Upper lobe of right lung (tissue), 1 donor: ENCODE measurements around the gene ACR. TPM values are rescaled to one million over a fixed set of nuclear protein-coding genes. Genes with fewer than 3 reads are reported as not detected.
A peak's percentile ranks its signal among the peaks of the same experiment; 100 is the strongest.

Experiments used
- ATAC-seq: fragments of 200-7000 bp; cut with Tn5 transposase; one replicate; pipeline ENCODE4 v1.9.1; 2020; ENCODE audit warnings: mild to moderate bottlenecking, moderate library complexity
- DNase-seq: peaks from one replicate; pipeline ENCODE4 v3.0.0-alpha.2; 2020
- H3K27ac ChIP-seq: fragments of 200-600 bp; one replicate; pipeline ENCODE4 v1.8.0; 2022
- H3K27me3 ChIP-seq: fragments of 200-600 bp; one replicate; pipeline ENCODE4 v1.8.0; 2022; ENCODE audit warnings: mild to moderate bottlenecking
- H3K36me3 ChIP-seq: fragments of 200-600 bp; one replicate; pipeline ENCODE4 v1.8.0; 2022
- H3K4me1 ChIP-seq: fragments of 200-600 bp; one replicate; pipeline ENCODE4 v1.8.0; 2022
- H3K4me3 ChIP-seq: fragments of 200-600 bp; one replicate; pipeline ENCODE4 v1.8.0; 2022; ENCODE audit warnings: mild to moderate bottlenecking
- H3K9me3 ChIP-seq: fragments of 200-600 bp; one replicate; pipeline ENCODE4 v1.8.0; 2022
- CTCF ChIP-seq: fragments of 200-600 bp; IDR thresholded peaks from one replicate; pipeline ENCODE4 v1.8.0; 2022; ENCODE audit warnings: antibody characterized with exemption
- intact Hi-C: fragments of 100-400 bp; cut with DNase I; formaldehyde crosslinking; loops from one replicate; pipeline ENCODE4 v1.11.0; 2022
- total RNA-seq: library from RNA; stranded (reverse); fragmentation: NEBNext Ultra II Directional; extraction: Animal tissue kit (Norgen Biotek cat#: 25700); gene quantifications from one replicate; pipeline ENCODE4 v1.2.1, GENCODE V29; 2021
- donor health status: DM: no; HTN: yes; CAD: no; lungs with severe emphysema.

The ACR gene
- total RNA-seq, 1 donor from 2014 or later: 4.5 TPM

GRCh38 chr22:50734343-50734771, 3.6 kb upstream of the ACR start:
- DNase-seq (no peak), ATAC-seq (no peak)
- no peak overlapping the region for H3K27ac ChIP-seq
- intact Hi-C loops: no loop called here
- TF ChIP-seq CTCF: no peak
- no peaks in the 10 kb centered on the region for H3K9me3 ChIP-seq
- H3K36me3 ChIP-seq: no peaks in the 10 kb centered on the region
- H3K4me1 ChIP-seq: peaks cover 16% of the 10 kb centered on the region
- no peak overlapping the region for H3K4me3 ChIP-seq
- H3K27me3 ChIP-seq: no peaks in the 10 kb centered on the region

GRCh38 chr22:50734986-50735738, 2.8 kb upstream of the ACR start:
- ATAC-seq (no peak), DNase-seq (no peak)
- no peaks in the 10 kb centered on the region for H3K9me3 ChIP-seq
- intact Hi-C loops: no loop called here
- no peak overlapping the region for H3K27ac ChIP-seq
- H3K4me1 ChIP-seq: peaks cover 9% of the 10 kb centered on the region
- no peak for TF ChIP-seq CTCF
- H3K27me3 ChIP-seq: no peaks in the 10 kb centered on the region
- no peaks in the 10 kb centered on the region for H3K36me3 ChIP-seq
- no peak overlapping the region for H3K4me3 ChIP-seq

- Histone ChIP-seq H3K9me3 (no peaks in the 10 kb centered on the region), H3K27me3 (no peaks in the 10 kb centered on the region), H3K4me1 (peaks cover 7% of the 10 kb centered on the region), H3K4me3 (no peak overlapping the region), H3K36me3 (no peaks in the 10 kb centered on the region), H3K27ac (no peak overlapping the region)
- no peak for TF ChIP-seq CTCF
- intact Hi-C loops: no loop called here
- DNase-seq (no peak), ATAC-seq (no peak)
Observed at GRCh38 chr22:50735739-50736030, 2.3 kb upstream of the ACR start.

GRCh38 chr22:50738649-50739227, 734 bp downstream of the ACR start:
- no peaks in the 10 kb centered on the region for H3K4me1 ChIP-seq
- ATAC-seq: no peak
- peak; percentile 44 for DNase-seq

GRCh38 chr22:50739279-50739691, 1.3 kb downstream of the ACR start:
- intact Hi-C loops: no loop called here
- H3K9me3 ChIP-seq: no peaks in the 10 kb centered on the region
- no peaks in the 10 kb centered on the region for H3K27me3 ChIP-seq
- no peak overlapping the region for H3K4me3 ChIP-seq
- H3K27ac ChIP-seq: no peak overlapping the region
- no peak for TF ChIP-seq CTCF
- DNase-seq (peak; percentile 62), ATAC-seq (no peak)
- H3K4me1 ChIP-seq: no peaks in the 10 kb centered on the region
- H3K36me3 ChIP-seq: no peaks in the 10 kb centered on the region

More at GRCh38 chr22:50738649-50739227, 734 bp downstream of the ACR start:
- Histone ChIP-seq H3K9me3 (no peaks in the 10 kb centered on the region), H3K4me3 (no peak overlapping the region), H3K36me3 (no peaks in the 10 kb centered on the region), H3K27ac (no peak overlapping the region), H3K27me3 (no peaks in the 10 kb centered on the region)
- TF ChIP-seq CTCF: no peak
- intact Hi-C loops: no loop called here
